Measurements from ENCODE around the gene ACAP3. TPM values are rescaled to one million over a fixed set of nuclear protein-coding genes. Genes with fewer than 3 reads are reported as not detected.

ACAP3 gene
- total RNA-seq, 1 experiment from 2014 or later: 30.7 TPM

DNA sequence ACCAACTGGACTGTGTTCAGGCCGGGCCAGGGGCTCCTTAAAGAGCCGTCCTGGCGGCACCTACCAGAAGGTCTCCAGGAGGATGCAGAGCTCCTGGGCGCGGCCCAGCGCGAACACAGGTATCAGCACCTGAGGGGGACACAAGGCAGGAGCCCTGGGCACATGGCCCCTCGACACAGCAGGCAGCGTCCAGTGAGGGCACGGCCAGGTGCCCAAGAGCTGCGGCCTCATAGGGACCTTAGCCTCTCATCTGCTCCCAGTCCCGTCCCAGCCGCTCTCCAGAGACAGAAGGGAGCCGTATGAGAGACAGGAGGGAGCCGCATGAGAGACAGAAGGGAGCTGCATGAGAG is 6.5 kb upstream of the ACAP3 start:
- H3K36me3 ChIP-seq (ENCODE audit: control insufficient read depth, insufficient read depth, low read length): no peaks in the 10 kb centered on the region; the same call in none of the 2 replicates
- in situ Hi-C loops (cut with HindIII; ENCODE audit: low pct_unique_long_range_greater_than_20kb, low sequenced_read_pairs): no loop called here

DNA sequence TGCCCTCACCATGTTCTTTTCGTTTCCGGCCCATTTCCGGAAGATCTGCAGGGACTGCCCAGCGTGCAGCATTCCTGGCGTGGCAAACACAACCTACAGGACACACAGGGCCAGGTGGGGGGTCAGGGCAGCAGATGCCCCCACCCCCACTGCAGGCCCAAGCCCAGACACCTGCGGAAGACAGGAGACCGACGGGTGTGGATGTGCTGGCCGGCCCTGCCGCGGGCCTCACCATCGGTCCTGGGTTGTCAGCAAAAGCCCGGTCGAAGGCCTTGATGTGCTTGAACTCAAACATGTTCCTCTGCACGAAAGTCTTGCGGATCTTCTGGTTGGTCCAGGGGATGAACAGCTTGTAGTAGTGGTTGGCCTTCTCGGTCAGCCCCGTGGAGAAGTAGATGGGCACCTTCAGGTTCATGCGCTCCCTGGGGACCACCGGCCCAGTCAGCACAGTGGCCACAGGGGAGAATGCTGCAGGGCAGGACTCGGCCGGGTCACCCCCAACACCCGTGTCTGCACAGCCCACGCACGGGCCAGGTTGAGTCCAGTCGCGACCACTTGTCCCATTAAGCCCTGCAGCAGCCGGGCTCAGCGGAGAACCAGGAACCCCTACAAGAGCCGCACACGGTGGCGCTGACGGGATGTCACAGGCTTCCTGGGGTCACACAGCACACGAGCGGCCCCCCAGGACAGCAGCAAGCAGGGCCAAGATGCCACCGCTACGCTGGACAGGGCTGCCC is 5.9 kb upstream of the ACAP3 start:
- no TSS peak for BruUV-seq (replicated peaks)
- ChIA-PET POLR2A (no interaction called here), CTCF (no interaction called here)
- H3K27me3 ChIP-seq (ENCODE audit: control insufficient read depth, insufficient read depth, low read length): no peaks in the 10 kb centered on the region
- in situ Hi-C loops (cut with HindIII; ENCODE audit: low pct_unique_long_range_greater_than_20kb, low sequenced_read_pairs): no loop called here
- peaks cover 22% of the 10 kb centered on the region for H3K4me1 ChIP-seq (ENCODE audit: control insufficient read depth, insufficient read depth, low read length)
- no peak for DNase-seq (ENCODE audit: low read depth, low spot score)
- TF ChIP-seq SIN3A (IDR thresholded peaks at IDR 0.05; ENCODE audit: borderline replicate concordance, insufficient read depth, low read depth, low read length) (no peak), POLR2AphosphoS5 (IDR thresholded peaks at IDR 0.05; ENCODE audit: low read depth, low read length) (no peak), TCF7L2 (IDR thresholded peaks at IDR 0.05; ENCODE audit: low read depth, low read length) (no peak)
- TF ChIP-seq, protein P1, sequence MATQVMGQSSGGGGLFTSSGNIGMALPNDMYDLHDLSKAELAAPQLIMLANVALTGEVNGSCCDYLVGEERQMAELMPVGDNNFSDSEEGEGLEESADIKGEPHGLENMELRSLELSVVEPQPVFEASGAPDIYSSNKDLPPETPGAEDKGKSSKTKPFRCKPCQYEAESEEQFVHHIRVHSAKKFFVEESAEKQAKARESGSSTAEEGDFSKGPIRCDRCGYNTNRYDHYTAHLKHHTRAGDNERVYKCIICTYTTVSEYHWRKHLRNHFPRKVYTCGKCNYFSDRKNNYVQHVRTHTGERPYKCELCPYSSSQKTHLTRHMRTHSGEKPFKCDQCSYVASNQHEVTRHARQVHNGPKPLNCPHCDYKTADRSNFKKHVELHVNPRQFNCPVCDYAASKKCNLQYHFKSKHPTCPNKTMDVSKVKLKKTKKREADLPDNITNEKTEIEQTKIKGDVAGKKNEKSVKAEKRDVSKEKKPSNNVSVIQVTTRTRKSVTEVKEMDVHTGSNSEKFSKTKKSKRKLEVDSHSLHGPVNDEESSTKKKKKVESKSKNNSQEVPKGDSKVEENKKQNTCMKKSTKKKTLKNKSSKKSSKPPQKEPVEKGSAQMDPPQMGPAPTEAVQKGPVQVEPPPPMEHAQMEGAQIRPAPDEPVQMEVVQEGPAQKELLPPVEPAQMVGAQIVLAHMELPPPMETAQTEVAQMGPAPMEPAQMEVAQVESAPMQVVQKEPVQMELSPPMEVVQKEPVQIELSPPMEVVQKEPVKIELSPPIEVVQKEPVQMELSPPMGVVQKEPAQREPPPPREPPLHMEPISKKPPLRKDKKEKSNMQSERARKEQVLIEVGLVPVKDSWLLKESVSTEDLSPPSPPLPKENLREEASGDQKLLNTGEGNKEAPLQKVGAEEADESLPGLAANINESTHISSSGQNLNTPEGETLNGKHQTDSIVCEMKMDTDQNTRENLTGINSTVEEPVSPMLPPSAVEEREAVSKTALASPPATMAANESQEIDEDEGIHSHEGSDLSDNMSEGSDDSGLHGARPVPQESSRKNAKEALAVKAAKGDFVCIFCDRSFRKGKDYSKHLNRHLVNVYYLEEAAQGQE (IDR thresholded peaks at IDR 0.05; ENCODE audit: insufficient read depth in 1 of 2, low read depth in 2 of 2, low read length in 1 of 2): no peak
- TF ChIP-seq, protein P2, sequence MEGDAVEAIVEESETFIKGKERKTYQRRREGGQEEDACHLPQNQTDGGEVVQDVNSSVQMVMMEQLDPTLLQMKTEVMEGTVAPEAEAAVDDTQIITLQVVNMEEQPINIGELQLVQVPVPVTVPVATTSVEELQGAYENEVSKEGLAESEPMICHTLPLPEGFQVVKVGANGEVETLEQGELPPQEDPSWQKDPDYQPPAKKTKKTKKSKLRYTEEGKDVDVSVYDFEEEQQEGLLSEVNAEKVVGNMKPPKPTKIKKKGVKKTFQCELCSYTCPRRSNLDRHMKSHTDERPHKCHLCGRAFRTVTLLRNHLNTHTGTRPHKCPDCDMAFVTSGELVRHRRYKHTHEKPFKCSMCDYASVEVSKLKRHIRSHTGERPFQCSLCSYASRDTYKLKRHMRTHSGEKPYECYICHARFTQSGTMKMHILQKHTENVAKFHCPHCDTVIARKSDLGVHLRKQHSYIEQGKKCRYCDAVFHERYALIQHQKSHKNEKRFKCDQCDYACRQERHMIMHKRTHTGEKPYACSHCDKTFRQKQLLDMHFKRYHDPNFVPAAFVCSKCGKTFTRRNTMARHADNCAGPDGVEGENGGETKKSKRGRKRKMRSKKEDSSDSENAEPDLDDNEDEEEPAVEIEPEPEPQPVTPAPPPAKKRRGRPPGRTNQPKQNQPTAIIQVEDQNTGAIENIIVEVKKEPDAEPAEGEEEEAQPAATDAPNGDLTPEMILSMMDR (IDR thresholded peaks at IDR 0.05): no peak
- H3K27ac ChIP-seq (ENCODE audit: low read length): no peak overlapping the region
- H3K4me3 ChIP-seq (ENCODE audit: low read depth in 2 of 2, low read length in 2 of 2): no peak overlapping the region
- ATAC-seq: no peak
- intact Hi-C loops (cut with micrococcal nuclease; ENCODE audit: unreplicated experiment): no loop called here
- no peaks in the 10 kb centered on the region for H3K9me3 ChIP-seq (ENCODE audit: control insufficient read depth, insufficient read depth, low read depth, low read length)
- no peaks in the 10 kb centered on the region; the same call in none of the 2 replicates for H3K36me3 ChIP-seq (ENCODE audit: control insufficient read depth, insufficient read depth, low read length)

More for the DNA sequence above, 6.5 kb upstream of the ACAP3 start:
- H3K27ac ChIP-seq (ENCODE audit: low read length): no peak overlapping the region
- H3K9me3 ChIP-seq (ENCODE audit: control insufficient read depth, insufficient read depth, low read depth, low read length): no peaks in the 10 kb centered on the region
- DNase-seq (ENCODE audit: low read depth, low spot score): no peak
- no peaks in the 10 kb centered on the region for H3K27me3 ChIP-seq (ENCODE audit: control insufficient read depth, insufficient read depth, low read length)
- intact Hi-C loops (cut with micrococcal nuclease; ENCODE audit: unreplicated experiment): no loop called here
- POLR2A ChIA-PET: no interaction called here
- no peak for ATAC-seq
- H3K4me1 ChIP-seq (ENCODE audit: control insufficient read depth, insufficient read depth, low read length): peaks cover 27% of the 10 kb centered on the region
- TF ChIP-seq, protein P1 (IDR thresholded peaks at IDR 0.05; ENCODE audit: insufficient read depth in 1 of 2, low read depth in 2 of 2, low read length in 1 of 2): no peak
- no peak for TF ChIP-seq POLR2AphosphoS5 (IDR thresholded peaks at IDR 0.05; ENCODE audit: low read depth, low read length)
- no peak for TF ChIP-seq SIN3A (IDR thresholded peaks at IDR 0.05; ENCODE audit: borderline replicate concordance, insufficient read depth, low read depth, low read length)
- TF ChIP-seq TCF7L2 (IDR thresholded peaks at IDR 0.05; ENCODE audit: low read depth, low read length): no peak
- TF ChIP-seq, protein P2 (IDR thresholded peaks at IDR 0.05): no peak
- no peak overlapping the region for H3K4me3 ChIP-seq (ENCODE audit: low read depth in 2 of 2, low read length in 2 of 2)
- CTCF ChIA-PET: no interaction called here
- no TSS peak for BruUV-seq (replicated peaks)

Measured in Panc1 (cell line).